ENCODE measurements around the gene CALN1. TPM values are rescaled to one million over a fixed set of nuclear protein-coding genes. Genes with fewer than 3 reads are reported as not detected.

The CALN1 gene
- total RNA-seq, 1 experiment from 2014 or later, result 0.05 TPM

GRCh38 chr7:71860572-71860971, 551.6 kb downstream of the CALN1 start:
- Histone ChIP-seq H3K27ac (ENCODE audit: low read length) (no peak overlapping the region), H3K4me1 (ENCODE audit: control insufficient read depth, insufficient read depth, low read length) (no peaks in the 10 kb centered on the region), H3K36me3 (ENCODE audit: control insufficient read depth, insufficient read depth, low read length) (no peaks in the 10 kb centered on the region), H3K9me3 (ENCODE audit: control insufficient read depth, insufficient read depth, low read depth, low read length) (no peaks in the 10 kb centered on the region), H3K27me3 (ENCODE audit: control insufficient read depth, insufficient read depth, low read length) (no peaks in the 10 kb centered on the region), H3K4me3 (ENCODE audit: low read depth in 2 of 2, low read length in 2 of 2) (no peak overlapping the region)
- in situ Hi-C loops (cut with HindIII; ENCODE audit: low pct_unique_long_range_greater_than_20kb, low sequenced_read_pairs), result no loop called here
- no peak for DNase-seq (ENCODE audit: low read depth, low spot score)
- ChIA-PET POLR2A (no interaction called here), CTCF (no interaction called here)
- ATAC-seq, result no peak
- intact Hi-C loops (cut with micrococcal nuclease; ENCODE audit: unreplicated experiment), result no loop called here
- no TSS peak for BruUV-seq (replicated peaks)
- TF ChIP-seq POLR2AphosphoS5 (IDR thresholded peaks at IDR 0.05; ENCODE audit: low read depth, low read length) (no peak), CTCF (IDR thresholded peaks at IDR 0.05) (no peak), TCF7L2 (IDR thresholded peaks at IDR 0.05; ENCODE audit: low read depth, low read length) (no peak), REST (IDR thresholded peaks at IDR 0.05; ENCODE audit: insufficient read depth in 1 of 2, low read depth in 2 of 2, low read length in 1 of 2) (no peak), SIN3A (IDR thresholded peaks at IDR 0.05; ENCODE audit: borderline replicate concordance, insufficient read depth, low read depth, low read length) (no peak)

- H3K27ac ChIP-seq (ENCODE audit: low read length), result no peak overlapping the region
- ChIA-PET POLR2A (interaction anchor here (0.6 kb wide), 1 partner anchor 476 kb away, joined by 6 read pairs; no protein-coding TSS in a partner anchor), CTCF (no interaction called here)
- DNase-seq (ENCODE audit: low read depth, low spot score), result no peak
- in situ Hi-C loops (cut with HindIII; ENCODE audit: low pct_unique_long_range_greater_than_20kb, low sequenced_read_pairs), result no loop called here
- no peak for TF ChIP-seq POLR2AphosphoS5 (IDR thresholded peaks at IDR 0.05; ENCODE audit: low read depth, low read length)
- TF ChIP-seq SIN3A (IDR thresholded peaks at IDR 0.05; ENCODE audit: borderline replicate concordance, insufficient read depth, low read depth, low read length), result no peak
- TF ChIP-seq CTCF (IDR thresholded peaks at IDR 0.05), result no peak
- no peak for TF ChIP-seq TCF7L2 (IDR thresholded peaks at IDR 0.05; ENCODE audit: low read depth, low read length)
- no peak for TF ChIP-seq REST (IDR thresholded peaks at IDR 0.05; ENCODE audit: insufficient read depth in 1 of 2, low read depth in 2 of 2, low read length in 1 of 2)
- intact Hi-C loops (cut with micrococcal nuclease; ENCODE audit: unreplicated experiment), result no loop called here
- no peak for ATAC-seq
- no peak overlapping the region for H3K4me3 ChIP-seq (ENCODE audit: low read depth in 2 of 2, low read length in 2 of 2)
- H3K4me1 ChIP-seq (ENCODE audit: control insufficient read depth, insufficient read depth, low read length), result no peaks in the 10 kb centered on the region
- H3K9me3 ChIP-seq (ENCODE audit: control insufficient read depth, insufficient read depth, low read depth, low read length), result no peaks in the 10 kb centered on the region
- no TSS peak for BruUV-seq (replicated peaks)
- no peaks in the 10 kb centered on the region for H3K36me3 ChIP-seq (ENCODE audit: control insufficient read depth, insufficient read depth, low read length)
- H3K27me3 ChIP-seq (ENCODE audit: control insufficient read depth, insufficient read depth, low read length), result 0 out of 2 replicates have a peak, but pooled peaks cover 4% of the 10 kb centered on the region
These were observed 554.8 kb downstream of the CALN1 start for GRCh38 chr7:71857338-71857737.

Data from Panc1 (cell line).